GM12878 (cell line): ENCODE measurements around the gene COL9A1. TPM values are rescaled to one million over a fixed set of nuclear protein-coding genes. Genes with fewer than 3 reads are reported as not detected.

Source experiments
- ATAC-seq: fragments of 200-7000 bp; cut with Tn5 transposase; 3 replicates; pipeline ENCODE4 v1.9.1; 2020; ENCODE audit warnings: mild to moderate bottlenecking, moderate library complexity
- BruUV-seq: library from RNA; stranded (reverse); fragments of 400-500 nt; replicated peaks from 2 replicates; lab custom pipeline; 2021; lab: Mats Ljungman, UMichigan
- CTCF ChIA-PET: fragments of 300-600 bp; sonication (Branson Sonifier 250); formaldehyde crosslinking; extraction: SDS; loops from one replicate; lab custom pipeline; 2021; ENCODE audit warnings: inconsistent platforms; lab: Yijun Ruan, JAX
- POLR2A ChIA-PET: fragments of 350-600 bp; formaldehyde crosslinking; extraction: SDS; loops from one replicate; lab custom pipeline; 2021; ENCODE audit warnings: inconsistent platforms; lab: Charles Lee
- RAD21 ChIA-PET: fragments of 300-600 bp; sonication (Branson Sonifier 250); formaldehyde crosslinking; loops from one replicate; lab custom pipeline; 2023; ENCODE audit warnings: antibody characterized with exemption; ENCODE audit not compliant: unreplicated experiment; lab: Charles Lee
- SMC1A ChIA-PET: fragments of 300-600 bp; sonication (Branson Sonifier 250); formaldehyde crosslinking; loops from one replicate; lab custom pipeline; 2023; ENCODE audit not compliant: unreplicated experiment, uncharacterized antibody; lab: Charles Lee
- DNase-seq: peaks from one replicate; pipeline ENCODE4 v3.0.0-alpha.2; 2011; ENCODE audit warnings: low read depth, low spot score
- FAIRE-seq: peaks from 3 replicates; lab custom pipeline; 2011; peaks lifted over from hg19 to GRCh38; lab: Jason Lieb, UNC
- H2AFZ ChIP-seq: 2 replicates; pipeline ENCODE4 v1.6.0; 2011; ENCODE audit warnings: low read depth, low read length, control low read depth; ENCODE audit not compliant: control insufficient read depth
- H3K27ac ChIP-seq: 2 replicates; pipeline ENCODE4 v1.5.1; 2011; ENCODE audit warnings: control low read depth; ENCODE audit not compliant: control insufficient read depth, insufficient read depth
- H3K27me3 ChIP-seq, 2 experiments: replicated peaks in 1 of 2; 2 replicates each; pipeline versions ENCODE4 v1.6.0 to v1.6.1; 2011; ENCODE audit warnings: low read length in 1 of 2; ENCODE audit not compliant: control insufficient read depth in 2 of 2, insufficient read depth in 2 of 2
- H3K36me3 ChIP-seq, 2 experiments: 2 replicates each; pipeline ENCODE4 v1.5.1; 2011; ENCODE audit warnings: low read length in 1 of 2; ENCODE audit not compliant: control insufficient read depth in 2 of 2, insufficient read depth in 2 of 2
- H3K4me1 ChIP-seq: 2 replicates; pipeline ENCODE4 v1.6.1; 2011; ENCODE audit warnings: mild to moderate bottlenecking, low read length, moderate library complexity, mixed read lengths; ENCODE audit not compliant: control insufficient read depth, insufficient read depth
- H3K4me2 ChIP-seq: 2 replicates; pipeline ENCODE4 v1.6.0; 2011; ENCODE audit warnings: control low read depth; ENCODE audit not compliant: control insufficient read depth, insufficient read depth
- H3K4me3 ChIP-seq: fragments of 200-600 bp; sonication (generic); 2 replicates; pipeline ENCODE4 v1.5.1; 2016
- H3K79me2 ChIP-seq: 2 replicates; pipeline ENCODE4 v1.6.0; 2011; ENCODE audit warnings: low read length; ENCODE audit not compliant: control insufficient read depth, insufficient read depth
- H3K9ac ChIP-seq: 2 replicates; pipeline ENCODE4 v1.8.0; 2011; ENCODE audit warnings: low read length, control low read depth, mixed read lengths; ENCODE audit not compliant: control insufficient read depth, insufficient read depth
- H3K9me3 ChIP-seq: replicated peaks from 3 replicates; pipeline ENCODE4 v1.5.1; 2011; ENCODE audit warnings: mild to moderate bottlenecking, low read length; ENCODE audit not compliant: control insufficient read depth, insufficient read depth
- H4K20me1 ChIP-seq: 2 replicates; pipeline ENCODE4 v1.6.0; 2011; ENCODE audit not compliant: control insufficient read depth, insufficient read depth
- MAX ChIP-seq: IDR thresholded peaks from 2 replicates; pipeline ENCODE4 v1.6.1; 2012; ENCODE audit warnings: low read depth, low read length, improper control_type of control experiment
- MEF2B ChIP-seq: fragments of 450-650 bp; IDR thresholded peaks from 2 replicates; pipeline ENCODE4 v1.6.1; 2018; ENCODE audit warnings: mild to moderate bottlenecking, moderate library complexity; ENCODE audit not compliant: partially characterized antibody, poor library complexity, severe bottlenecking
- POLR2AphosphoS2 ChIP-seq: IDR thresholded peaks from 2 replicates; pipeline ENCODE4 v1.6.1; 2011; ENCODE audit warnings: low read depth, mild to moderate bottlenecking, low read length, improper control_type of control experiment, moderate library complexity
- ZNF24 ChIP-seq: fragments of 450-650 bp; IDR thresholded peaks from 2 replicates; pipeline ENCODE4 v1.6.1; 2017; ENCODE audit warnings: antibody characterized with exemption, mild to moderate bottlenecking
- ZZZ3 ChIP-seq: IDR thresholded peaks from 2 replicates; pipeline ENCODE4 v1.6.1; 2011; ENCODE audit warnings: low read depth; ENCODE audit not compliant: control insufficient read depth, insufficient read length
- WGBS: methylation state at CpG from one replicate; pipeline ENCODE4 v1.1.6; 2016; ENCODE audit warnings: low lambda C conversion rate; ENCODE audit not compliant: insufficient replicate concordance, insufficient coverage; ENCODE audit errors: missing lambda C conversion rate; 5-methylcytosine and 5-hydroxymethylcytosine counted together
- in situ Hi-C: fragments of 300-500 bp; cut with MboI; formaldehyde crosslinking; loops from 9 replicates; pipeline ENCODE4 v1.14.3; 2018; ENCODE audit warnings: mixed read lengths
- intact Hi-C: fragments of 100-400 bp; cut with micrococcal nuclease; formaldehyde crosslinking; loops from one replicate; pipeline ENCODE4 v1.14.2; 2022; ENCODE audit not compliant: unreplicated experiment
- polyA plus RNA-seq, 11 experiments: library from polyadenylated mRNA; depleted of rRNA in 4 of 11; unstranded in 6 of 11; stranded (reverse) in 5 of 11; fragments of >200 nt; fragmentation: Nextera tagmentation in 4 of 11; fragmentation: Illumina TruSeq in 1 of 11; extraction: Ambion mirVana in 4 of 11; extraction: Trizol in 1 of 11; gene quantifications; 1 replicate in 1 of 11; 2 replicates in 10 of 11; pipeline versions ENCODE4 v1.2.1 to v1.2.3, GENCODE V29; 2011 to 2016; ENCODE audit warnings: inconsistent platforms in 2 of 11, missing spikeins in 2 of 11, low read depth in 1 of 11
- total RNA-seq, 4 experiments: library from RNA; depleted of rRNA in 3 of 4; stranded (reverse); fragments of >200 nt in 3 of 4; fragmentation: Illumina TruSeq in 1 of 4; extraction: Trizol in 1 of 4; gene quantifications; 2 replicates each; pipeline versions ENCODE4 v1.2.1 to v1.2.3, GENCODE V29; 2013 to 2021

COL9A1 gene
- total and polyA plus RNA-seq, 10 of the 15 experiments (the other 5 are each of a cell fraction or from before 2014, with no cell fraction given): not detected

- ChIA-PET RAD21 (no interaction called here), CTCF (interaction anchor here (0.7 to 1.7 kb wide), 2 partner anchors 45 to 51 kb away, joined by 4 to 5 read pairs; no protein-coding TSS in a partner anchor), POLR2A (no interaction called here)
- Histone ChIP-seq H3K9ac (no peak overlapping the region), H4K20me1 (no peaks in the 10 kb centered on the region), H2AFZ (no peak overlapping the region)
- 0% methylated on average over 2 of the region's 2 CpGs for WGBS
- intact Hi-C loops: no loop called here
- TF ChIP-seq ZZZ3: no peak
- TF ChIP-seq ZNF24: no peak
- TF ChIP-seq, all 136 proteins: peak for 0
- no peaks in the 10 kb centered on the region for H3K79me2 ChIP-seq
- H3K27me3 ChIP-seq: peaks cover 0 to 1% of the 10 kb centered on the region in 2 experiments; a peak in 2 of 4 replicates
- SMC1A ChIA-PET: interaction anchor here (1.5 kb wide), 1 partner anchor 48 kb away, joined by 3 read pairs; no protein-coding TSS in a partner anchor
- H3K36me3 ChIP-seq: no peaks in the 10 kb centered on the region
- in situ Hi-C loops: no loop called here
- no peaks in the 10 kb centered on the region for H3K9me3 ChIP-seq
- H3K4me2 ChIP-seq: no peak overlapping the region
- H3K4me3 ChIP-seq: no peak overlapping the region
- H3K27ac ChIP-seq: no peak overlapping the region
- no peak for DNase-seq
- FAIRE-seq: no peak
- ATAC-seq: no peak
- BruUV-seq: no TSS peak
- H3K4me1 ChIP-seq: no peaks in the 10 kb centered on the region; the same call in 1 of the 2 replicates
Measured at GRCh38 chr6:70266142-70266541, 36.7 kb downstream of the COL9A1 start.

GRCh38 chr6:70264306-70264705, 38.6 kb downstream of the COL9A1 start:
- H3K79me2 ChIP-seq: no peaks in the 10 kb centered on the region
- no peak overlapping the region for H3K4me2 ChIP-seq
- ATAC-seq (no peak), DNase-seq (no peak), FAIRE-seq (no peak)
- H2AFZ ChIP-seq: no peak overlapping the region
- BruUV-seq: no TSS peak
- H3K36me3 ChIP-seq: no peaks in the 10 kb centered on the region
- H3K9me3 ChIP-seq: no peaks in the 10 kb centered on the region
- TF ChIP-seq MEF2B (no peak), MAX (no peak), POLR2AphosphoS2 (no peak)
- intact Hi-C loops (no loop called here), in situ Hi-C loops (no loop called here)
- H3K27me3 ChIP-seq: peaks cover 0 to 1% of the 10 kb centered on the region in 2 experiments; a peak in 2 of 4 replicates
- H4K20me1 ChIP-seq: no peaks in the 10 kb centered on the region
- ChIA-PET POLR2A (no interaction called here), CTCF (interaction anchor here (1.4 kb wide), 1 partner anchor 46 kb away, joined by 3 read pairs; no protein-coding TSS in a partner anchor), SMC1A (interaction anchor here (1.3 kb wide), 1 partner anchor 34 kb away, joined by 3 read pairs; no protein-coding TSS in a partner anchor), RAD21 (no interaction called here)
- no peak overlapping the region for H3K27ac ChIP-seq
- H3K4me3 ChIP-seq: no peak overlapping the region
- H3K9ac ChIP-seq: no peak overlapping the region
- no peaks in the 10 kb centered on the region for H3K4me1 ChIP-seq
